ENCODE results near the gene LIPC. TPM values are rescaled to one million over a fixed set of nuclear protein-coding genes. Genes with fewer than 3 reads are reported as not detected.

The LIPC gene
- total and polyA plus RNA-seq, 2 of the 4 experiments (the other 2 are of a cell fraction): 0.07 TPM; not detected in 1

DNA sequence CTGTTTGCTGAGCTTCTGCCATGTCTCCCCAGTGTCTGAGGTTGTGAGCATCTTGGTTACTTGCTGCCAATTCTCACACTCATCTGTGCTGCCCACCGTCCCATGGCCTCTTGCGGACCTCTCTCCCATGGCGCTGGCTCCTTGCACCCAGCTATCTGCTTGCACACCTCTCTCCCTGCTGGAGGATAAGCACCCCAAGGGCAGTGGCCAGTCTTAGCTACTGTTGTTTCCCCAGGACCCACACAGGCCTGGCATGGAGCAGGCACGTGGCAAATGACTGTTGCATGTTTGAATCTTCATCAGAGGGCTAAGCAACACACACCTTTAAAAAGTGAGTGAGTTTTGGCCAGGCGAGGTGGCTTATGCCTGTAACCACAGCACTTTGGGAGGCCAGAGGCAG, 14.7 kb downstream of the LIPC start:
- Histone ChIP-seq H3K36me3 (ENCODE audit: control insufficient read depth, insufficient read depth, low read length) (no peaks in the 10 kb centered on the region), H3K4ac (ENCODE audit: low read depth, low read length) (peak overlapping the region; percentile 13; the same call in 1 of the 2 replicates), H2AK5ac (ENCODE audit: low read depth, low read length) (peak overlapping the region; percentile 21), H4K5ac (ENCODE audit: low read depth, low read length) (no peak overlapping the region), H2BK15ac (ENCODE audit: low read depth, low read length) (no peak overlapping the region), H2BK5ac (ENCODE audit: low read depth, low read length, poor library complexity, severe bottlenecking) (no peak overlapping the region), H3K9me1 (ENCODE audit: insufficient read depth, low read length) (peaks cover 9% of the 10 kb centered on the region; the same call in 1 of the 2 replicates), H3K4me2 (ENCODE audit: low read depth, low read length) (no peak overlapping the region), H3K27me3 (ENCODE audit: control insufficient read depth, insufficient read depth, low read length) (no peaks in the 10 kb centered on the region), H2AFZ (replicated peaks; ENCODE audit: low read length, poor library complexity) (no peak overlapping the region), H3K14ac (replicated peaks; ENCODE audit: low read depth, low read length) (peak overlapping the region; percentile 28; the same call in 1 of the 2 replicates), H2BK20ac (ENCODE audit: low read depth, low read length) (peak overlapping the region; percentile 30; the same call in 1 of the 2 replicates), H3K56ac (ENCODE audit: extremely low read depth, insufficient read depth, low read length) (no peak overlapping the region), H3K18ac (ENCODE audit: low read depth, low read length) (no peak overlapping the region), H3K27ac (ENCODE audit: insufficient read depth, low read length) (no peak overlapping the region), H3K4me3 (ENCODE audit: insufficient read depth, low read depth, low read length) (no peak overlapping the region), H2AK9ac (replicated peaks; ENCODE audit: low read depth, low read length, poor library complexity) (no peak overlapping the region), H4K91ac (ENCODE audit: insufficient read depth, low read depth, low read length) (no peak overlapping the region), H3K9ac (ENCODE audit: low read depth, low read length) (no peak overlapping the region), H3K23ac (ENCODE audit: low read depth, low read length) (no peak overlapping the region), H3K79me1 (ENCODE audit: low read depth in 1 of 2, low read length in 2 of 2) (no peaks in the 10 kb centered on the region), H4K8ac (ENCODE audit: low read depth in 2 of 2, low read length in 2 of 2) (no peak overlapping the region), H4K20me1 (ENCODE audit: insufficient read depth, low read length) (no peaks in the 10 kb centered on the region), H3K4me1 (ENCODE audit: control insufficient read depth, insufficient read depth, low read length) (peaks cover 10% of the 10 kb centered on the region), H2BK120ac (ENCODE audit: low read depth, low read length) (peak overlapping the region; percentile 12; the same call in 1 of the 2 replicates), H3K9me3 (ENCODE audit: control insufficient read depth, insufficient read depth, low read length) (no peaks in the 10 kb centered on the region)
- intact Hi-C loops (cut with micrococcal nuclease): no loop called here
- POLR2A ChIA-PET (ENCODE audit: unreplicated experiment): no interaction called here
- dilution Hi-C loops (cut with HindIII; ENCODE audit: low sequenced_read_pairs, unreplicated experiment): no loop called here
- CTCF ChIA-PET: no interaction called here
- BruUV-seq (replicated peaks): no TSS peak
- ATAC-seq (ENCODE audit: low read depth) (no peak), DNase-seq (no peak)
- in situ Hi-C loops (cut with MboI; ENCODE audit: low sequenced_read_pairs): no loop called here
- 80% methylated on average over 1 of the region's 5 CpGs; no CpG with 5 or more reads in 1 of the 2 experiments for WGBS, 2 experiments (ENCODE audit: extremely low coverage in 2 of 2, insufficient read length in 1 of 2)
- TF ChIP-seq, protein P1, sequence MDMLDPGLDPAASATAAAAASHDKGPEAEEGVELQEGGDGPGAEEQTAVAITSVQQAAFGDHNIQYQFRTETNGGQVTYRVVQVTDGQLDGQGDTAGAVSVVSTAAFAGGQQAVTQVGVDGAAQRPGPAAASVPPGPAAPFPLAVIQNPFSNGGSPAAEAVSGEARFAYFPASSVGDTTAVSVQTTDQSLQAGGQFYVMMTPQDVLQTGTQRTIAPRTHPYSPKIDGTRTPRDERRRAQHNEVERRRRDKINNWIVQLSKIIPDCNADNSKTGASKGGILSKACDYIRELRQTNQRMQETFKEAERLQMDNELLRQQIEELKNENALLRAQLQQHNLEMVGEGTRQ (IDR thresholded peaks at IDR 0.05; ENCODE audit: low read depth, low read length): no peak
- TF ChIP-seq MAFK (IDR thresholded peaks at IDR 0.05; ENCODE audit: low read depth, low read length): no peak
- TF ChIP-seq MAZ (IDR thresholded peaks at IDR 0.05; ENCODE audit: borderline replicate concordance, low read depth, low read length): no peak
- TF ChIP-seq FOS (IDR thresholded peaks at IDR 0.05; ENCODE audit: low read depth, low read length): no peak
- no peak for TF ChIP-seq CTCF (conservative IDR thresholded peaks at IDR 0.05; ENCODE audit: low read depth, low read length)
- TF ChIP-seq MXI1 (IDR thresholded peaks at IDR 0.05; ENCODE audit: borderline replicate concordance, low read depth, low read length): no peak
- TF ChIP-seq RFX5 (IDR thresholded peaks at IDR 0.05; ENCODE audit: low read depth, low read length): no peak
- no peak for TF ChIP-seq NFE2L2 (IDR thresholded peaks at IDR 0.05; ENCODE audit: low read depth, low read length)
- TF ChIP-seq CHD1 (IDR thresholded peaks at IDR 0.05; ENCODE audit: low read depth, low read length): no peak
- TF ChIP-seq SMC3 (IDR thresholded peaks at IDR 0.05; ENCODE audit: low read depth, low read length): no peak
- no peak for TF ChIP-seq POLR2A (IDR thresholded peaks at IDR 0.05; ENCODE audit: low read depth, low read length)
- no peak for TF ChIP-seq CEBPB (IDR thresholded peaks at IDR 0.05; ENCODE audit: low read depth, low read length)

Data from IMR-90 (cell line).